B cell (primary cell): Measurements from ENCODE around the gene EPRS1.

ENCODE experiments used
- CTCF ChIP-seq: fragments of 200-600 bp; IDR thresholded peaks from one replicate; pipeline ENCODE4 v1.8.0; 2022; ENCODE audit warnings: antibody characterized with exemption, mild to moderate bottlenecking
- EZH2 ChIP-seq: IDR thresholded peaks from 2 replicates; pipeline ENCODE4 v1.6.1; 2012; ENCODE audit warnings: borderline replicate concordance, low read depth, mild to moderate bottlenecking, moderate library complexity, low read length; ENCODE audit not compliant: insufficient read depth, poor library complexity, severe bottlenecking

- no peak for TF ChIP-seq CTCF
- no peak for TF ChIP-seq EZH2
Measured at GRCh38 chr1:220003015-220003414, 43.3 kb downstream of the EPRS1 start.
